ENCODE measurements around the gene CPLX3.
"Not testable (repeated sequence)": the region's sequence is repeated elsewhere in the genome, so short reads cannot be mapped to it uniquely, and the experiment has no call there.

The CPLX3 gene

DNA sequence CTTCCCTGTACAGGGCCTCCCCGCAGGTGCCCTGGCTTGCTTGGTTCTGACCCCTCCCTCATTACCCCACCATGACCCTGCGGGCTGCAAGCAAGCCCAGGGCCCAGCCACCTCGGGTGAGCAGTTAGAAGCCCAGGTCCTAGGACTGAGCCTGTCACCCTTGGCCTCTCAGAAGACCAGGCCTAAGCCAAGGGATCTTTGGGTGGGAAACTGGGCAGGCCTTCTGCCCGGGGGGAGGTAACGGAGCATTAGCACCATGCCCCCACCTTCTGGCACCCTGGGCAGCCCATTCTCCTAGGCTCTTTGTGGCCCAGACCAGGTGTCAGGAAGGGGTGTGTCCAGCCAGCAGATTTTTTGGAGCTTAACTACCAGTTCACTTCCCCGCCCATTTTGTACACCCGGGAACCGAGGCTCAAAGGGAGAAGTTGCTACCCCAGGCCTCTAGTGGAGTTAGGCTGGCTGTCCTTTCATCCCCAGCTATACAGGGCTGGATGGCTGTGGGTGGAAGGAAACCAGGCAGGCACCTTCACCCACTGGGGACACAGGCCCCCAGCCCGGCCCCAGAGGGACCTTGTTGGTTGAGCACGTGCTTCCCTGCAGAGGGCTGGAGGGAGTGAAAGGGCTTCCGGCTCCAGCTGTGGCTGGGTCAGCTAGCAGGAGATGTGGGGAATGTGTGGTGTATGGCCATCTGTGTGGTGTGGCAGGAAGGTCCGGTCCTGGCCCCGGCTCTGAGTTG, 43.2 kb upstream of the CPLX3 start:
- no peaks in the 10 kb centered on the region for H4K20me1 ChIP-seq (ENCODE audit: insufficient read depth)
- peak overlapping the region; percentile 59 for H3K27ac ChIP-seq
- peak overlapping the region; percentile 23 for H3K4me3 ChIP-seq (IDR thresholded peaks at IDR 0.05; ENCODE audit: insufficient read depth, low read depth, low read length)
- peak overlapping the region; percentile 71; the same call in 1 of the 2 replicates for H3K9ac ChIP-seq
- H3K27me3 ChIP-seq (ENCODE audit: insufficient read depth, low read depth): no peaks in the 10 kb centered on the region
- H3K79me2 ChIP-seq (ENCODE audit: insufficient read depth, low read depth): peaks cover 52% of the 10 kb centered on the region
- no peaks in the 10 kb centered on the region for H3K36me3 ChIP-seq (ENCODE audit: insufficient read depth)
- H3K4me1 ChIP-seq (ENCODE audit: low read depth, poor library complexity, severe bottlenecking): peaks cover 80% of the 10 kb centered on the region
- H3K4me2 ChIP-seq: peak overlapping the region; percentile 99
- TF ChIP-seq, protein P1, sequence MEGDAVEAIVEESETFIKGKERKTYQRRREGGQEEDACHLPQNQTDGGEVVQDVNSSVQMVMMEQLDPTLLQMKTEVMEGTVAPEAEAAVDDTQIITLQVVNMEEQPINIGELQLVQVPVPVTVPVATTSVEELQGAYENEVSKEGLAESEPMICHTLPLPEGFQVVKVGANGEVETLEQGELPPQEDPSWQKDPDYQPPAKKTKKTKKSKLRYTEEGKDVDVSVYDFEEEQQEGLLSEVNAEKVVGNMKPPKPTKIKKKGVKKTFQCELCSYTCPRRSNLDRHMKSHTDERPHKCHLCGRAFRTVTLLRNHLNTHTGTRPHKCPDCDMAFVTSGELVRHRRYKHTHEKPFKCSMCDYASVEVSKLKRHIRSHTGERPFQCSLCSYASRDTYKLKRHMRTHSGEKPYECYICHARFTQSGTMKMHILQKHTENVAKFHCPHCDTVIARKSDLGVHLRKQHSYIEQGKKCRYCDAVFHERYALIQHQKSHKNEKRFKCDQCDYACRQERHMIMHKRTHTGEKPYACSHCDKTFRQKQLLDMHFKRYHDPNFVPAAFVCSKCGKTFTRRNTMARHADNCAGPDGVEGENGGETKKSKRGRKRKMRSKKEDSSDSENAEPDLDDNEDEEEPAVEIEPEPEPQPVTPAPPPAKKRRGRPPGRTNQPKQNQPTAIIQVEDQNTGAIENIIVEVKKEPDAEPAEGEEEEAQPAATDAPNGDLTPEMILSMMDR (conservative IDR thresholded peaks at IDR 0.05; ENCODE audit: low read depth, low read length): no peak
- no peak overlapping the region for H2AFZ ChIP-seq (ENCODE audit: low read depth)

DNA sequence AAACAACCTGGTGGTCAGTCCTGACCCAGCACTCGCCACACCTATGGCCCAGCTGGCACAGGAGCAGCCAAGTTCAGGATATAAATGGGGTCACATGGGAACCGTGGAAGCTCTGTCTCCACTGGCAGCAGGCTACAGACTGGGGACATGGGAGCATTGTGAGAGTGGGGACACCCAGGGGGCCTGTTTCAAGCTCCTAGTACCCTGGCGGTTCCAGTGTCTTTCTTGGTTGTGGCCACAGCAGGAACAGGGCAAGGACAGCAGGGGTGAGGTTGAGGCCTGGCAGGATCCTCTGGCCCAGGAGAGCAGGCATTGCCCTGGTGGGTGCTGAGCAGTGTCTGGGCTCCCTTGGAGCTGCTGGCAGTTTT, 42.6 kb upstream of the CPLX3 start:
- Histone ChIP-seq H3K9ac (peak overlapping the region; percentile 71; the same call in 1 of the 2 replicates), H3K4me2 (peak overlapping the region; percentile 99), H3K4me3 (IDR thresholded peaks at IDR 0.05; ENCODE audit: insufficient read depth, low read depth, low read length) (peak overlapping the region; percentile 20), H3K36me3 (ENCODE audit: insufficient read depth) (no peaks in the 10 kb centered on the region), H3K4me1 (ENCODE audit: low read depth, poor library complexity, severe bottlenecking) (peaks cover 80% of the 10 kb centered on the region), H4K20me1 (ENCODE audit: insufficient read depth) (no peaks in the 10 kb centered on the region), H2AFZ (ENCODE audit: low read depth) (no peak overlapping the region), H3K27ac (peak overlapping the region; percentile 59), H3K79me2 (ENCODE audit: insufficient read depth, low read depth) (peaks cover 58% of the 10 kb centered on the region), H3K27me3 (ENCODE audit: insufficient read depth, low read depth) (no peaks in the 10 kb centered on the region)
- TF ChIP-seq, protein P1 (conservative IDR thresholded peaks at IDR 0.05; ENCODE audit: low read depth, low read length): no peak

DNA sequence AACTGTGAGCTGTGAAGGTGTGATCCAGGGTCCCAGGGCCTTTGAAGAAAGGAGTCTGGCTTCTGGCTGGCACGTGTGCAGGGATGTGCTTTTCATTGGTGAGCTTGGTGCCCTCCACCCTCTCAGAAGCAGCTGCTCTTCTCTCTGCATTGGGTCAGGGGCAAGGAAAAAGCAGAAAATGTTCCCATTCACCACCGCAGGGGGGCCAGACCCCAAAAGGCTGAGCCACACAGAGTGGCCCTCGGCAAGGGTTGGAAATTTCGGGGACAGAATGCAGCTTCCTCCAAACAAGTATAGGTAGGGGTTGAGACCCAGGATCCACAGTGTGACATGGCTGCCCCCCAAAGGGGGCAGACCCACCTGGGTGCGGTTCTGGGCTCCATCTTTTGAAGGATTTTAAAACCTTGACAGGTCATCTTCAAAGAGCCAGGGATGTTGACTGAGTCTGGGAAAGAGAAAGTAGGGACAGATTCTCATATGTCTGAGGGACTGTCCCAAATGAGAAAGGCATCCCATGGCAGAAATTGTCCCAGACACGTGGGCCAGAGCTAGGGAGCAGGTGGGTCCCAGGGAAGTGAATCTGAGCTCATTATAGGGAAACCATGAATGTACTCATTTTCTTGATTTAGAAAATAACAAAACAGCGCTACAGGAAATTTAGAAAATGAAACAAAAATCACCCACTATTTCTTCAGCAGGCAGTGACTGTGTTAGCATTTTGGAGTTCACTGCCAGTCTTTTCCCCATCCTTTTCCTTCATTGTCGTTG, 41.8 kb upstream of the CPLX3 start:
- H3K4me3 ChIP-seq (IDR thresholded peaks at IDR 0.05; ENCODE audit: insufficient read depth, low read depth, low read length): no peak overlapping the region
- H3K27me3 ChIP-seq (ENCODE audit: insufficient read depth, low read depth): no peaks in the 10 kb centered on the region
- H2AFZ ChIP-seq (ENCODE audit: low read depth): no peak overlapping the region
- H3K79me2 ChIP-seq (ENCODE audit: insufficient read depth, low read depth): peaks cover 66% of the 10 kb centered on the region
- peaks cover 76% of the 10 kb centered on the region for H3K4me1 ChIP-seq (ENCODE audit: low read depth, poor library complexity, severe bottlenecking)
- H4K20me1 ChIP-seq (ENCODE audit: insufficient read depth): no peaks in the 10 kb centered on the region
- H3K9ac ChIP-seq: peak overlapping the region; percentile 71; the same call in 1 of the 2 replicates
- peak overlapping the region; percentile 99; the same call in 1 of the 2 replicates for H3K4me2 ChIP-seq
- H3K27ac ChIP-seq: peak overlapping the region; percentile 59; the same call in 1 of the 2 replicates
- no peaks in the 10 kb centered on the region for H3K36me3 ChIP-seq (ENCODE audit: insufficient read depth)
- TF ChIP-seq, protein P1 (conservative IDR thresholded peaks at IDR 0.05; ENCODE audit: low read depth, low read length): no peak

DNA sequence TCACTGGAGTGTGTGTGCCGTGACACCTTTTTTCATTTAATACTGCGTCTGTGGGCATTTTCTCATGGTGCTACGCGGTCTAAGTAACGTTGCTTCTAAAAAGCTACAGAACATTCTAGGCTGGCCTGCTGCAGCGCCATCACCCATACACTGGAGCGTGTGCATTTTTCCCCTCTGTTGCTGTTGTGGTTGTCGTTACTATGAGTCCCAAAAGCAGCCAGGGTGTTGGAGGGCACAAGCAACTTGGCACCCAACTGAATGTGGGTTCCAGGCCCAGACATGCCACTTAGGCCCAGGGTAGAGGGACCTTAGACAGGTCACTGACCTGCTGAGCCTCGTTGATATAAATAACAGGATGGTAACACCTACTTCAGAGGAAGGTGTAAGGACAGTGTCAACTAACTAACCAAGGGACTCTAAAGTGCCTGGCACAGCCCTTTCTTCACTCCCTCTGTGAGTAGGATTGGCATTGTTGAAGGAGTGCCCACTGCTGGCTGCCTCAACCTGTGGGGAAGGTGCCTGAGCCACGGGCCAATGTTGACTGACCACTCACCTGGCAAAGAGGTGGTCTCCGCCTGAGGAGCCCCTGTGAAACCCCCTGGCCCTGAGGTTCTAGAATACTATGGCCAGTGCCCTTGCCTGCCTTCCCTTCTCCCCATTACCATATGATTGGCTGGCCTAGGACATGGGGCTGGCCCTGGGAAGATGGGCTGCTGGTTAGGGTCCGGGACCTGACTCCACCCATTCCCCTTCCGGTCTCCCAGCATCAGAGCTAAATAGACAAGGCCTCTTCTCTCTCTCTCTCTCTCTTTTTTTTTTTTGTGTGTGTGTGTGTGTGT, 41.0 kb upstream of the CPLX3 start:
- Histone ChIP-seq H3K4me1 (ENCODE audit: low read depth, poor library complexity, severe bottlenecking) (peaks cover 76% of the 10 kb centered on the region), H3K79me2 (ENCODE audit: insufficient read depth, low read depth) (peaks cover 74% of the 10 kb centered on the region)

GRCh38 chr15:74786081-74786480, 40.3 kb upstream of the CPLX3 start:
- not testable (repeated sequence) for H2AFZ ChIP-seq (ENCODE audit: low read depth); H3K27me3 ChIP-seq (ENCODE audit: insufficient read depth, low read depth); H4K20me1 ChIP-seq (ENCODE audit: insufficient read depth); H3K36me3 ChIP-seq (ENCODE audit: insufficient read depth); H3K9ac ChIP-seq; H3K4me3 ChIP-seq (IDR thresholded peaks at IDR 0.05; ENCODE audit: insufficient read depth, low read depth, low read length)
- Histone ChIP-seq H3K79me2 (ENCODE audit: insufficient read depth, low read depth) (peaks cover 81% of the 10 kb centered on the region), H3K4me1 (ENCODE audit: low read depth, poor library complexity, severe bottlenecking) (peaks cover 76% of the 10 kb centered on the region), H3K4me2 (peak overlapping the region; percentile 99), H3K27ac (peak overlapping the region; percentile 77; the same call in 1 of the 2 replicates)

More for the DNA sequence above, 41.0 kb upstream of the CPLX3 start:
- no peak overlapping the region for H2AFZ ChIP-seq (ENCODE audit: low read depth)
- no peaks in the 10 kb centered on the region for H4K20me1 ChIP-seq (ENCODE audit: insufficient read depth)
- H3K9ac ChIP-seq: no peak overlapping the region
- H3K36me3 ChIP-seq (ENCODE audit: insufficient read depth): no peaks in the 10 kb centered on the region
- TF ChIP-seq, protein P1 (conservative IDR thresholded peaks at IDR 0.05; ENCODE audit: low read depth, low read length): no peak
- no peak overlapping the region; the same call in 1 of the 2 replicates for H3K27ac ChIP-seq
- H3K4me2 ChIP-seq: peak overlapping the region; percentile 99; the same call in 1 of the 2 replicates
- no peak overlapping the region for H3K4me3 ChIP-seq (IDR thresholded peaks at IDR 0.05; ENCODE audit: insufficient read depth, low read depth, low read length)
- H3K27me3 ChIP-seq (ENCODE audit: insufficient read depth, low read depth): no peaks in the 10 kb centered on the region

Measured in KMS-11 (cell line).